Esophagus muscularis mucosa (tissue), 4 donors: ENCODE measurements around the gene DUSP11.
"Not testable (repeated sequence)": the region's sequence is repeated elsewhere in the genome, so short reads cannot be mapped to it uniquely, and the experiment has no call there.

Experiments used
- EP300 ChIP-seq: sonication (generic); formaldehyde crosslinking; IDR thresholded peaks from one replicate; pipeline ENCODE4 v1.6.1; 2017; ENCODE audit warnings: antibody characterized with exemption
- POLR2A ChIP-seq: fragments of 450-650 bp; IDR thresholded peaks from one replicate; pipeline ENCODE4 v1.6.1; 2017; ENCODE audit warnings: antibody characterized with exemption, moderate library complexity, mild to moderate bottlenecking, low read depth
- POLR2AphosphoS5 ChIP-seq, 2 donors: sonication (generic); formaldehyde crosslinking; IDR thresholded peaks; one replicate each; pipeline ENCODE4 v1.6.1; 2017; ENCODE audit warnings: antibody characterized with exemption in 2 of 2
- TF ChIP-seq, protein P1 (sequence below), 3 experiments: fragments of 200-600 bp in 2 of 3; fragments of 450-650 bp in 1 of 3; sonication (generic) in 2 of 3; IDR thresholded peaks; one replicate each; pipeline ENCODE4 v1.5.1; 2017 to 2019; ENCODE audit warnings: antibody characterized with exemption in 3 of 3, mild to moderate bottlenecking in 2 of 3, moderate library complexity in 1 of 3

DNA sequence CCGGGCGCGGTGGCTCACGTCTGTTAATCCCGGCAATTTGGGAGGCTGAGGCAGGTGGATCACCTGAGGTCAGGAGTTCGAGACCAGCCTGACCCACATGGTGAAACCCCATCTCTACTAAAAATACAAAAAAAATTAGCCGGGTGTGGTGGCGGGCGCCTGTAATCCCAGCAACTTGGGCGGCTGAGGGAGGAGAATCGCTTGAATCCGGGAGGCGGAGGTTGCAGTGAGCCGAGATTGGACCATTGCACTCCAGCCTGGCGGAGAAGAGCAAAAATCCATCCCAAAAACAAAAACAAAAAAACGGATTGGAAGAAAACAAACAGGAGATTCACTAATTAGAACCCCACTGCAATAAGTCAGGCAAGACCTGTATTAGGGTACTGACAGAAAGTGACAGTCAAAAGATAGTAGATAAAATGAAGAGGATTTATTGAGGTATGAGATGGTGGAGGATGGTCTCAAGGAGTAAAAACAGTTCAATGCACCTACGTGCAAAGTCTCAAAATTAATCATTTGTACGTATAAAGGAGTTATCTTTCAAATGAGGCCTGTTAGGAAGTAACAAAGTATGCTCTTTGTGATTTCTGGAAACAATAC lies 936 bp downstream of the DUSP11 start:
- TF ChIP-seq, protein P1, sequence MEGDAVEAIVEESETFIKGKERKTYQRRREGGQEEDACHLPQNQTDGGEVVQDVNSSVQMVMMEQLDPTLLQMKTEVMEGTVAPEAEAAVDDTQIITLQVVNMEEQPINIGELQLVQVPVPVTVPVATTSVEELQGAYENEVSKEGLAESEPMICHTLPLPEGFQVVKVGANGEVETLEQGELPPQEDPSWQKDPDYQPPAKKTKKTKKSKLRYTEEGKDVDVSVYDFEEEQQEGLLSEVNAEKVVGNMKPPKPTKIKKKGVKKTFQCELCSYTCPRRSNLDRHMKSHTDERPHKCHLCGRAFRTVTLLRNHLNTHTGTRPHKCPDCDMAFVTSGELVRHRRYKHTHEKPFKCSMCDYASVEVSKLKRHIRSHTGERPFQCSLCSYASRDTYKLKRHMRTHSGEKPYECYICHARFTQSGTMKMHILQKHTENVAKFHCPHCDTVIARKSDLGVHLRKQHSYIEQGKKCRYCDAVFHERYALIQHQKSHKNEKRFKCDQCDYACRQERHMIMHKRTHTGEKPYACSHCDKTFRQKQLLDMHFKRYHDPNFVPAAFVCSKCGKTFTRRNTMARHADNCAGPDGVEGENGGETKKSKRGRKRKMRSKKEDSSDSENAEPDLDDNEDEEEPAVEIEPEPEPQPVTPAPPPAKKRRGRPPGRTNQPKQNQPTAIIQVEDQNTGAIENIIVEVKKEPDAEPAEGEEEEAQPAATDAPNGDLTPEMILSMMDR (IDR thresholded peaks at IDR 0.05): not testable (repeated sequence)
- TF ChIP-seq POLR2AphosphoS5 (IDR thresholded peaks at IDR 0.05); EP300; POLR2A: not testable (repeated sequence)
